Measurements from ENCODE around the gene LIMS1.
"Not testable (repeated sequence)": the region's sequence is repeated elsewhere in the genome, so short reads cannot be mapped to it uniquely, and the experiment has no call there.

The LIMS1 gene

DNA sequence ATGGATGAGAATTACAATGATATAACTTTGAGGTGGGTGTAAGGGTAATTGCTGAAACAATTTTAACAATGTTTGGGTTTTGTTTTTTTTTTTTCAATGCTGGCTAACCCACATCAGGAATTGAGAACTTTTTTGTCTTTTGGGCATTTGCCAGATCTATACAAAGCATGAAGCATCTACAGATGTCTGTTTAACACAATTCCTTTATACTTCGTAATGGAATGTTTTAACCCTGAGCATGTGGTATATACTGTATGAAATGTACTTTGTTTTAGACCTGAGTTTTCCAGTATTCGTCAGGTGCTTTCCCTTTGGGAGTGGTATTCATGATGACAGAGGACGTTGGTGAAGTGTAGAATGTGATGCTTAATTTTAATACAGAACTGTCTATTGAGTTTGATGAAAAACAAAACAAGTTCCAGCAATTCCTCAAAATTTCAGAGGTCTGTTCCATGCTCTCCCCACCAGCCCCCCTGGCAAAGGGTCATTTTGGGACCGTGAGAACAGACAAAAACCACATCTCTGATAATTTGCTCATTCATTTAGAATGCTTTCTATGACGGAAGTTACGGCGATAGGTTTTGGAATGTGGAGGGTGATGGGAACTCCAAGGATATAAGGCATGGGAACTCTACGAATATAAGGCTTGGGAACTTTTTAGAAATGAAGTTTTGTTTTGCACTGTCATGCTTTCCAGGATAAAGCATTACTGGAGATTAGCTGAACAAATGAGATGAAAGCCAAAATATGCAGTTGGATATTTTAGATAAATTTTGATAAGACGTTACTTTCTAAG lies 14.1 kb downstream of the LIMS1 start:
- H3K4me2 ChIP-seq, result no peak overlapping the region
- no peak overlapping the region for H3K27ac ChIP-seq
- H3K36me3 ChIP-seq, result peaks cover 24% of the 10 kb centered on the region
- no peak overlapping the region for H3K4me3 ChIP-seq
- H3K27me3 ChIP-seq, result no peaks in the 10 kb centered on the region
- H3K9ac ChIP-seq, result no peak overlapping the region
- peaks cover 27% of the 10 kb centered on the region; the same call in 1 of the 2 replicates for H4K20me1 ChIP-seq
- H3K4me1 ChIP-seq, result no peaks in the 10 kb centered on the region
- H3K9me3 ChIP-seq, result peaks cover 17% of the 10 kb centered on the region
- no peak for TF ChIP-seq Cebpa-rat (IDR thresholded peaks at IDR 0.05)

DNA sequence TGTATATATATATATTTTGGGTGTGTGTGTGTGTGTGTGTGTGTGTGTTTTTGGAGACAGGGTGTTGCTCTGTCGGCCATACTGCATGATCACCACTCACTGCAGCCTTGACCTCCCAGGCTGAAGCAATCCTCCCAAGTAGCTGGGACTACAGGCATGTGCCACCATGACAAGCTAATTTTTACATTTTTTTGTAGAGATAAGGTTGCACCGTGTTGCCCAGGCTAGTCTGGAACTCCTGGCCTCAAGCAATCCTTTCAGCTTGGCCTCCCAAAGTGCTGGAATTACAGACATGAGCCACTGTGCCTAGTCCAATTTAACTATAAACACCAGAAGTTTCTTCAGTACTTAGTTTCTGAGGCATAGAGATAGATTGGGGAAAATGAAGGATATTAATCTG lies 18.3 kb downstream of the LIMS1 start:
- H3K36me3 ChIP-seq, result 0 out of 2 replicates have a peak, but pooled peaks cover 4% of the 10 kb centered on the region
- no peak overlapping the region for H3K4me3 ChIP-seq
- H3K27ac ChIP-seq, result no peak overlapping the region
- no peaks in the 10 kb centered on the region for H3K9me3 ChIP-seq
- no peaks in the 10 kb centered on the region for H3K27me3 ChIP-seq
- H3K9ac ChIP-seq, result no peak overlapping the region
- no peak overlapping the region for H3K4me2 ChIP-seq
- no peak for TF ChIP-seq Cebpa-rat (IDR thresholded peaks at IDR 0.05)
- H4K20me1 ChIP-seq, result peaks cover 45% of the 10 kb centered on the region
- H3K4me1 ChIP-seq, result no peaks in the 10 kb centered on the region

DNA sequence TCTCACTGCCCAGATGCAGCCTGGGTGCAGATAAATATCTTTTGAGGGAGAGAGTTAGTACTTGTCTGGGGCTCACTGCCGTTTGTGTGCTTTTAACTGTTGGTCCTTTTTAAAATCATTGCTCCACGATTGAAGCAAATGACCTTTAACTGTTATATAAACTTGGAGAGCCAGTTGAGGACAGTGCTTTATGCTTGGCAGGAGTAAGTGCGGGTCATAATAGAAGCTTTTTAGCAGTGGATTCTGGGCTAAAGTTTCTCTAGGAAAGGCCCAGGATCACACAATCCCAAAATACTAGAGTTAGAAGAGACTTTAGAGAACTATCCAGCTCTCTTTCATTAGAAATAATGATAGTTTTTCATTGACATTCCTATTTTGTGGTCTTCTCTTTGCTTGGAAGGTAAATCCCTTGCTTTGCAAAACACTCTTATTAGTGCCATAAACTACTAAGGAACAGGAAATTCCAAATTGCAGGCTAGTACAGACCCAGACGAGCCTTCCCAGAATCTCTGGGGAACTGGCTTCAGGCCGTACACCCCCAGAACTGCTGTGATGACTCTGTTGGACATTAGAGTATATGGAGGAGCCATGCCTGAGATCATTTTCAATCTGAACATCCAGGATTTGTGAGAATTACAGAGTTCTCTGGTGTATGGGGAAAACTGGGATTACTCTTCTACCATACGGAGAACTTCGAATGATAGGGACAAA lies 19.1 kb downstream of the LIMS1 start:
- H3K9me3 ChIP-seq, result no peaks in the 10 kb centered on the region
- 0 out of 2 replicates have a peak, but pooled peaks cover 4% of the 10 kb centered on the region for H3K36me3 ChIP-seq
- H3K4me2 ChIP-seq, result no peak overlapping the region
- no peaks in the 10 kb centered on the region for H3K4me1 ChIP-seq
- no peak overlapping the region for H3K4me3 ChIP-seq
- peaks cover 37% of the 10 kb centered on the region for H4K20me1 ChIP-seq
- TF ChIP-seq Cebpa-rat (IDR thresholded peaks at IDR 0.05), result no peak
- H3K27me3 ChIP-seq, result no peaks in the 10 kb centered on the region
- H3K27ac ChIP-seq, result no peak overlapping the region
- no peak overlapping the region for H3K9ac ChIP-seq

DNA sequence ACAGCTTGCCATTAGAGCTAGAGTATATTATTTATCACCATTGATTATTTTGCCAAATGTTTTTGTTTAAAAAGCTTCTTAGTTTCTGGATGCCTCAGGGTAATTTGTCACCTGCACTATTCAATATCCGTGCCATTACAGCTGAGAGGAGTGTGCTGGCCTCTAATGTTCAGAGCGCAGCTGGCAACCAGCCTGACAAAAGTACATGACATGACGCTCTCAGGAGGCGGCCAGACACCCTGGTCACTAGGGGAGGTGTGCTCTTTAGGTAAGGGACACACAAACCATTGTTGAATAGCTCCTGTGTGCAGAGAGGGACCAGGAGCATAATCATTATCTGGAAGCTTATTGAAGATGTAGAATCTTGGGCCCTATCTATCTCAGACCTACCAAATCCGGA lies 20.3 kb downstream of the LIMS1 start:
- TF ChIP-seq Cebpa-rat (IDR thresholded peaks at IDR 0.05), result no peak
- H3K9me3 ChIP-seq, result no peaks in the 10 kb centered on the region
- H3K4me3 ChIP-seq, result no peak overlapping the region
- no peak overlapping the region for H3K9ac ChIP-seq
- no peaks in the 10 kb centered on the region for H3K27me3 ChIP-seq
- H4K20me1 ChIP-seq, result peaks cover 39% of the 10 kb centered on the region
- H3K4me1 ChIP-seq, result no peaks in the 10 kb centered on the region
- H3K27ac ChIP-seq, result no peak overlapping the region
- H3K4me2 ChIP-seq, result no peak overlapping the region
- H3K36me3 ChIP-seq, result 0 out of 2 replicates have a peak, but pooled peaks cover 4% of the 10 kb centered on the region

DNA sequence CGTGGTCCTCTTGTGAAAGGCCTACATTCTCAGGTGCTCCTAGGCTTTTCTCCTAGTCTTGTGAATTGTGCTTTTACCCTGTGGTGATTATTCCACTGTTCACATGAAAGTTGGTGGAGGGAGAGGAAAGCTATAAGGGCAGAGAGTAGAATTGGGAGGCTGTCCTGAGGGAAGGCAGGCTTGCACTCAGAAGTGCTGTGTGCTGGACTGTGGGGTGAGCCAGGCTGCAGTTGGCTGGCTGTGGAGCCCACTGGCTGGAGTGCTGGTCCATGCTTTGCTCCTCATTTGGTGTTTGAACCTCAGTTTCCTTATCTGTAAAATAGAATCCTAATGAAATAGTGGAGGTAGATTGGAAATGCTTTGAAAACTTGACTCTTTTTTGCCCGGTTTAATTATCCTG lies 21.3 kb downstream of the LIMS1 start:
- 0 out of 2 replicates have a peak, but pooled peaks cover 9% of the 10 kb centered on the region for H3K36me3 ChIP-seq
- peaks cover 48% of the 10 kb centered on the region for H4K20me1 ChIP-seq
- H3K9ac ChIP-seq, result no peak overlapping the region
- no peaks in the 10 kb centered on the region for H3K9me3 ChIP-seq
- H3K27ac ChIP-seq, result no peak overlapping the region
- no peak overlapping the region for H3K4me3 ChIP-seq
- no peak for TF ChIP-seq Cebpa-rat (IDR thresholded peaks at IDR 0.05)
- H3K4me2 ChIP-seq, result no peak overlapping the region
- no peaks in the 10 kb centered on the region for H3K27me3 ChIP-seq
- H3K4me1 ChIP-seq, result 0 out of 2 replicates have a peak, but pooled peaks cover 5% of the 10 kb centered on the region

DNA sequence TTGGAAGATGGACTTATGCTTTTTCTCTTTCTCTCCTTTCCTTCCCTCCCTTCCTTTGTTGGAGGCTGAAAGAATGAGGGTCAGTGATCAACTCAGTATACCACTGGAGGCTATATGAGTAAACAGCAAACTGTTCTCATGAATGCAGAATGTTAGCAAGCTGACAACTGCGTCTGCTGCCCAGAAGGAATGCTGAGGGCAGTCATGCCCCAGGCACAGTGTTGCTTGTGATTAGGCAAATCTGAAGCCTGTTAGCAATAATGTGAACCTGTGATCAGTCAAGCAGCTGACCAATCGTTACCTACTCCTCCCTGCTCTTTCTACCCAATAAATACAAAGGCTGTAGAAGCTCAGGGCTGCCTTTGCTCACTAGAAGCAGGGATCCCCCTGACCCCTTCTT lies 22.3 kb downstream of the LIMS1 start:
- not testable (repeated sequence) for H3K27me3 ChIP-seq, H3K9ac ChIP-seq, H3K9me3 ChIP-seq, H3K4me3 ChIP-seq, H3K27ac ChIP-seq, H3K4me1 ChIP-seq, H3K4me2 ChIP-seq
- Histone ChIP-seq H4K20me1 (peaks cover 49% of the 10 kb centered on the region), H3K36me3 (0 out of 2 replicates have a peak, but pooled peaks cover 12% of the 10 kb centered on the region)

DNA sequence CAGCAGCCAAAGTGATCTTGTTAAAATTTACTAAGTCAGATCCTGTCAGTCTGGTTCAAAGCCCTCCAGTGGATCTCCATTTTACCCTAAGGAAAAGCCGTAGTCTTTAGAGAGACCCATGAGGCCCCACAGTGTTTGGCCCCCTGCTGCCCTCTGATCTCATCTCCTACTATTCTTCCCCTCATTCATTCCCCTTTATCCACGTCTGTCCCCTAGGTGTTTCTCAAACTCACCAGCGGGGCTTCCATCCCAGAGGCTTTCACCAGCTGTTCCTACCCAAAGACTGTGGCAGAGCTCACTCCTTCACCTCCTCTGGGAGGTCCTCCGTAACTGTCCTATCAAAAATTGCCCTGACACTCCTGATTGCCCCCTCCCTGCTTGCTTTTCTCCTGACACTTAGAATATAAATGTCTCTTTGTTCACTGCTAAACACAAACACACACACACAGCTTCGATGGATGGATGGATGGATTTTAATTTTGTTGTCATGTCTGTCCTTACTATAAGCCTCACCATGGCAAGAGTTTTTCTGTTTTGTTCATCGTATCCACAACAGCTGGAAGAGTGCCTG lies 26.1 kb downstream of the LIMS1 start:
- H3K27ac ChIP-seq, result no peak overlapping the region
- H3K27me3 ChIP-seq, result no peaks in the 10 kb centered on the region
- H4K20me1 ChIP-seq, result peaks cover 32% of the 10 kb centered on the region
- no peak for TF ChIP-seq Cebpa-rat (IDR thresholded peaks at IDR 0.05)
- H3K4me2 ChIP-seq, result no peak overlapping the region
- H3K4me3 ChIP-seq, result no peak overlapping the region
- 0 out of 2 replicates have a peak, but pooled peaks cover 5% of the 10 kb centered on the region for H3K4me1 ChIP-seq
- H3K9me3 ChIP-seq, result peaks cover 29% of the 10 kb centered on the region
- no peak overlapping the region for H3K9ac ChIP-seq
- peaks cover 35% of the 10 kb centered on the region for H3K36me3 ChIP-seq

DNA sequence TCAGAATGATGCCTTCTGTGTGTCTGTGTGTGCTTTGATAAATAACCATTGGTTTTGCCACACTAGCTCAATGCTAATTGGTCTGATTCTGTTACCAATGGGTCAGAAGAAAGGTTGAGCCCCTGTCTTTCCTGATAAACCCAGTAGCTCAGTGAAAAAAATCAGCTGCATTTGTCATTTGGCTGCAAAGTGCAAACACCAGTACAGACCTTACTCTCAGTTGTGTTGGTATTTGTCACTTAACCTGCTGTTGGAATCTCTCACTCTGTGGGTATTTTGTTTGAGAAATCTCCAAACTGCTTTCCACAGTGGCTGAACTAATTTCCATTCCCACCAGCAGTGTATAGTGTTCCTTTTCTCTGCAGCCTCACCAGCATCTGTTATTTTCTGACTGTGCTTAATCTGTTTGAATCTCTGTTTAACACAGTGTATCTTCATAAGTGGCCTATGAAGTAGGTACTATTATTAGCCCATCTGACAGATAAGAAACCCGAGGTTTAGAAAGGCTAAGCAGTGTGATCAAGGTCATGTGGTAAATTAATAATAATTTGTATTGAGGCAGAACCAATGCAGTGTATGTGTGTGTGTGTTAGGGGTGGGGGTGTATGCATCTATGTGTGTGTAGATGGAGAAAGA lies 26.7 kb downstream of the LIMS1 start:
- H4K20me1 ChIP-seq, result peaks cover 25% of the 10 kb centered on the region
- no peak overlapping the region for H3K9ac ChIP-seq
- H3K4me2 ChIP-seq, result no peak overlapping the region
- H3K4me3 ChIP-seq, result no peak overlapping the region
- no peak for TF ChIP-seq Cebpa-rat (IDR thresholded peaks at IDR 0.05)
- H3K4me1 ChIP-seq, result 0 out of 2 replicates have a peak, but pooled peaks cover 5% of the 10 kb centered on the region
- no peak overlapping the region for H3K27ac ChIP-seq
- no peaks in the 10 kb centered on the region for H3K27me3 ChIP-seq
- peaks cover 33% of the 10 kb centered on the region for H3K36me3 ChIP-seq
- H3K9me3 ChIP-seq, result peaks cover 29% of the 10 kb centered on the region

DNA sequence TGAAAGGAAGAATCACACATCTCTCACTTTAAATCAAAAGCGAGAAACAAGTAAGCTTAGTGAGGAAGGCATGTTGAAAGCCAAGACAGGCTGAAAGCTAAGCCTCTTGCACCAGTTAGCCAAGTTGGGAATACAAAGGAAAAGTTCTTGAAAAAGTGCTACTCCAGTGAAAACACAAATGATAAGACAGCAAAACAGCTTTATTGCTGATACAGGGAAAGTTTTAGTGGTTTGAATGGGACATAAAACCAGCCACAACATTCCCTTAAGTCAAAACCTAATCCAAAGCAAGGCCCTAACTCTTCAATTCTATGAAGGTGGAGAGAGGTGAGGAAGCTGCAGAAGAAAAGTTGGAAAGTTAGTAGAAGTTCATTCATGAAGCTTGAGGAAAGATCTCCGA lies 28.0 kb downstream of the LIMS1 start:
- H3K4me3 ChIP-seq, result no peak overlapping the region
- no peak for TF ChIP-seq Cebpa-rat (IDR thresholded peaks at IDR 0.05)
- no peak overlapping the region for H3K4me2 ChIP-seq
- peaks cover 29% of the 10 kb centered on the region for H3K9me3 ChIP-seq
- H3K4me1 ChIP-seq, result 0 out of 2 replicates have a peak, but pooled peaks cover 5% of the 10 kb centered on the region
- peaks cover 17% of the 10 kb centered on the region for H4K20me1 ChIP-seq
- H3K36me3 ChIP-seq, result peaks cover 33% of the 10 kb centered on the region
- H3K9ac ChIP-seq, result no peak overlapping the region
- H3K27me3 ChIP-seq, result no peaks in the 10 kb centered on the region
- no peak overlapping the region for H3K27ac ChIP-seq
